Activated CD4-positive, alpha-beta memory T cell treated with anti-CD3 and anti-CD28 coated beads, Interleukin-2, amount 10 ng/mL, durations not matched to agents 7 days and 5 days (primary cell): ENCODE results near the gene LRRC8D. TPM values are rescaled to one million over a fixed set of nuclear protein-coding genes. Genes with fewer than 3 reads are reported as not detected.

Experiments
- CTCF ChIA-PET: fragments of 350-600 bp; sonication (Branson Sonifier 250); formaldehyde crosslinking; loops from one replicate; lab custom pipeline; 2021; ENCODE audit warnings: antibody characterized with exemption, inconsistent platforms; lab: Charles Lee
- POLR2A ChIA-PET: fragments of 350-600 bp; sonication (Branson Sonifier 250); formaldehyde crosslinking; loops from one replicate; lab custom pipeline; 2021; ENCODE audit warnings: antibody characterized with exemption; lab: Charles Lee
- DNase-seq: peaks from one replicate; pipeline ENCODE4 v3.0.0-alpha.2; 2020
- H3K27ac Mint-ChIP-seq: one replicate; pipeline ENCODE4 v1.8.0; 2021; ENCODE audit warnings: mild to moderate bottlenecking, mixed read lengths
- H3K27me3 Mint-ChIP-seq: one replicate; pipeline ENCODE4 v1.8.0; 2021; ENCODE audit warnings: mixed read lengths
- H3K36me3 Mint-ChIP-seq: one replicate; pipeline ENCODE4 v1.8.0; 2021; ENCODE audit warnings: low read depth, mixed read lengths
- H3K4me1 Mint-ChIP-seq: one replicate; pipeline ENCODE4 v1.8.0; 2021; ENCODE audit warnings: mixed read lengths
- H3K4me3 Mint-ChIP-seq: one replicate; pipeline ENCODE4 v1.8.0; 2021; ENCODE audit warnings: mild to moderate bottlenecking, mixed read lengths
- H3K9me3 Mint-ChIP-seq: one replicate; pipeline ENCODE4 v1.8.0; 2021; ENCODE audit warnings: mixed read lengths
- total RNA-seq, 2 experiments: library from RNA; stranded (reverse); gene quantifications; one replicate each; pipeline ENCODE4 v1.2.3, GENCODE V29; 2021

LRRC8D gene
- total RNA-seq, 2 experiments from 2014 or later: 19.4 to 20.3 TPM

- no peaks in the 10 kb centered on the region for H3K27me3 Mint-ChIP-seq
- CTCF ChIA-PET: interaction anchor here (0.7 kb wide), 3 partner anchors 33 to 1021 kb away, joined by 3 read pairs; no protein-coding TSS in a partner anchor
- DNase-seq: no peak
- H3K36me3 Mint-ChIP-seq: peaks cover 7% of the 10 kb centered on the region
- H3K4me1 Mint-ChIP-seq: peaks cover 4% of the 10 kb centered on the region
- H3K27ac Mint-ChIP-seq: no peak overlapping the region
- POLR2A ChIA-PET: no interaction called here
- no peaks in the 10 kb centered on the region for H3K9me3 Mint-ChIP-seq
- H3K4me3 Mint-ChIP-seq: no peak overlapping the region
Observed at GRCh38 chr1:89827330-89827729, 6.5 kb downstream of the LRRC8D start.

- Mint-ChIP-seq H3K27ac (no peak overlapping the region), H3K4me3 (no peak overlapping the region), H3K36me3 (peaks cover 7% of the 10 kb centered on the region), H3K4me1 (peaks cover 2% of the 10 kb centered on the region), H3K27me3 (no peaks in the 10 kb centered on the region), H3K9me3 (no peaks in the 10 kb centered on the region)
- POLR2A ChIA-PET: interaction anchor here (0.8 kb wide), 1 partner anchor 16 kb away, joined by 3 read pairs; no protein-coding TSS in a partner anchor
- CTCF ChIA-PET: interaction anchor here (0.7 to 1.0 kb wide), 2 partner anchors 23 to 32 kb away, joined by 3 read pairs; no protein-coding TSS in a partner anchor
- no peak for DNase-seq
Observed at GRCh38 chr1:89827902-89828301, 7.1 kb downstream of the LRRC8D start.

GRCh38 chr1:89829186-89829585, 8.4 kb downstream of the LRRC8D start:
- H3K27me3 Mint-ChIP-seq: no peaks in the 10 kb centered on the region
- no peaks in the 10 kb centered on the region for H3K9me3 Mint-ChIP-seq
- no peak overlapping the region for H3K27ac Mint-ChIP-seq
- H3K36me3 Mint-ChIP-seq: peaks cover 7% of the 10 kb centered on the region
- H3K4me1 Mint-ChIP-seq: no peaks in the 10 kb centered on the region
- POLR2A ChIA-PET: no interaction called here
- CTCF ChIA-PET: no interaction called here
- DNase-seq: no peak
- no peak overlapping the region for H3K4me3 Mint-ChIP-seq

GRCh38 chr1:89831462-89832120, 10.8 kb downstream of the LRRC8D start:
- ChIA-PET CTCF (no interaction called here), POLR2A (no interaction called here)

GRCh38 chr1:89832496-89833127, 11.8 kb downstream of the LRRC8D start:
- Mint-ChIP-seq H3K9me3 (no peaks in the 10 kb centered on the region), H3K27ac (no peak overlapping the region), H3K27me3 (peaks cover 3% of the 10 kb centered on the region), H3K36me3 (no peaks in the 10 kb centered on the region), H3K4me1 (peaks cover 2% of the 10 kb centered on the region), H3K4me3 (no peak overlapping the region)
- ChIA-PET CTCF (no interaction called here), POLR2A (interaction anchor here (0.7 to 4.4 kb wide), 2 partner anchors 11 kb away, joined by 4 to 17 read pairs; partner anchors contain the start of gene LRRC8D)
- DNase-seq: no peak

More at GRCh38 chr1:89831462-89832120, 10.8 kb downstream of the LRRC8D start:
- H3K4me1 Mint-ChIP-seq: no peaks in the 10 kb centered on the region
- H3K4me3 Mint-ChIP-seq: no peak overlapping the region
- no peak overlapping the region for H3K27ac Mint-ChIP-seq
- H3K9me3 Mint-ChIP-seq: no peaks in the 10 kb centered on the region
- no peaks in the 10 kb centered on the region for H3K27me3 Mint-ChIP-seq
- peaks cover 3% of the 10 kb centered on the region for H3K36me3 Mint-ChIP-seq
- no peak for DNase-seq

GRCh38 chr1:89833183-89834082, 12.6 kb downstream of the LRRC8D start:
- ChIA-PET POLR2A (interaction anchor here (0.7 to 4.4 kb wide), 2 partner anchors 10 to 12 kb away, joined by 4 to 17 read pairs; partner anchors contain the start of gene LRRC8D), CTCF (interaction anchor here (1.0 to 2.3 kb wide), 2 partner anchors 10 to 29 kb away, joined by 3 to 15 read pairs; no protein-coding TSS in a partner anchor)
- no peaks in the 10 kb centered on the region for H3K36me3 Mint-ChIP-seq
- H3K27ac Mint-ChIP-seq: no peak overlapping the region
- no peaks in the 10 kb centered on the region for H3K9me3 Mint-ChIP-seq
- H3K4me1 Mint-ChIP-seq: peaks cover 2% of the 10 kb centered on the region
- H3K4me3 Mint-ChIP-seq: no peak overlapping the region
- DNase-seq: no peak
- H3K27me3 Mint-ChIP-seq: peaks cover 3% of the 10 kb centered on the region

GRCh38 chr1:89834083-89834704, 13.4 kb downstream of the LRRC8D start:
- Mint-ChIP-seq H3K4me1 (peaks cover 3% of the 10 kb centered on the region), H3K27me3 (peaks cover 3% of the 10 kb centered on the region), H3K27ac (no peak overlapping the region), H3K4me3 (no peak overlapping the region), H3K36me3 (no peaks in the 10 kb centered on the region), H3K9me3 (no peaks in the 10 kb centered on the region)
- ChIA-PET POLR2A (interaction anchor here (0.7 to 4.4 kb wide), 2 partner anchors 9 to 12 kb away, joined by 3 to 17 read pairs; partner anchors contain the start of gene LRRC8D), CTCF (interaction anchor here (1.0 to 2.3 kb wide), 3 partner anchors 9 to 30 kb away, joined by 3 to 15 read pairs (median 3); no protein-coding TSS in a partner anchor)
- no peak for DNase-seq

- no peak overlapping the region for H3K4me3 Mint-ChIP-seq
- CTCF ChIA-PET: interaction anchor here (1.4 kb wide), 1 partner anchor 11 kb away, joined by 3 read pairs; no protein-coding TSS in a partner anchor
- H3K4me1 Mint-ChIP-seq: peaks cover 18% of the 10 kb centered on the region
- POLR2A ChIA-PET: interaction anchor here (4.4 kb wide), 1 partner anchor 15 kb away, joined by 17 read pairs; the partner anchor contains the start of gene LRRC8D
- H3K27me3 Mint-ChIP-seq: peaks cover 3% of the 10 kb centered on the region
- DNase-seq: no peak
- no peak overlapping the region for H3K27ac Mint-ChIP-seq
- no peaks in the 10 kb centered on the region for H3K36me3 Mint-ChIP-seq
- H3K9me3 Mint-ChIP-seq: no peaks in the 10 kb centered on the region
Observed at GRCh38 chr1:89836252-89837035, 15.6 kb downstream of the LRRC8D start.

- ChIA-PET CTCF (no interaction called here), POLR2A (no interaction called here)
- Mint-ChIP-seq H3K9me3 (no peaks in the 10 kb centered on the region), H3K4me1 (peaks cover 21% of the 10 kb centered on the region), H3K27me3 (peaks cover 3% of the 10 kb centered on the region), H3K27ac (no peak overlapping the region), H3K4me3 (no peak overlapping the region), H3K36me3 (no peaks in the 10 kb centered on the region)
- no peak for DNase-seq
Observed at GRCh38 chr1:89837036-89837481, 16.2 kb downstream of the LRRC8D start.

GRCh38 chr1:89837510-89837909, 16.7 kb downstream of the LRRC8D start:
- Mint-ChIP-seq H3K4me3 (no peak overlapping the region), H3K27me3 (peaks cover 3% of the 10 kb centered on the region), H3K4me1 (peaks cover 25% of the 10 kb centered on the region), H3K27ac (no peak overlapping the region), H3K9me3 (no peaks in the 10 kb centered on the region), H3K36me3 (no peaks in the 10 kb centered on the region)
- ChIA-PET CTCF (no interaction called here), POLR2A (no interaction called here)
- DNase-seq: no peak

GRCh38 chr1:89839516-89839915, 18.7 kb downstream of the LRRC8D start:
- Mint-ChIP-seq H3K4me3 (no peak overlapping the region), H3K27me3 (peaks cover 3% of the 10 kb centered on the region), H3K4me1 (peaks cover 36% of the 10 kb centered on the region), H3K9me3 (no peaks in the 10 kb centered on the region), H3K27ac (no peak overlapping the region), H3K36me3 (no peaks in the 10 kb centered on the region)
- POLR2A ChIA-PET: interaction anchor here (1.3 to 2.2 kb wide), 2 partner anchors 18 to 206 kb away, joined by 3 to 7 read pairs; partner anchors contain the start of genes LRRC8C and LRRC8D
- CTCF ChIA-PET: no interaction called here
- DNase-seq: no peak
